ENCODE results near the gene ARID1A. TPM values are rescaled to one million over a fixed set of nuclear protein-coding genes. Genes with fewer than 3 reads are reported as not detected.
A peak's percentile ranks its signal among the peaks of the same experiment; 100 is the strongest.

The ARID1A gene
- total and polyA plus RNA-seq, 2 donors (not counting 3 experiments of a cell fraction or from before 2014, with no cell fraction given): 36.9 to 77.2 TPM

DNA sequence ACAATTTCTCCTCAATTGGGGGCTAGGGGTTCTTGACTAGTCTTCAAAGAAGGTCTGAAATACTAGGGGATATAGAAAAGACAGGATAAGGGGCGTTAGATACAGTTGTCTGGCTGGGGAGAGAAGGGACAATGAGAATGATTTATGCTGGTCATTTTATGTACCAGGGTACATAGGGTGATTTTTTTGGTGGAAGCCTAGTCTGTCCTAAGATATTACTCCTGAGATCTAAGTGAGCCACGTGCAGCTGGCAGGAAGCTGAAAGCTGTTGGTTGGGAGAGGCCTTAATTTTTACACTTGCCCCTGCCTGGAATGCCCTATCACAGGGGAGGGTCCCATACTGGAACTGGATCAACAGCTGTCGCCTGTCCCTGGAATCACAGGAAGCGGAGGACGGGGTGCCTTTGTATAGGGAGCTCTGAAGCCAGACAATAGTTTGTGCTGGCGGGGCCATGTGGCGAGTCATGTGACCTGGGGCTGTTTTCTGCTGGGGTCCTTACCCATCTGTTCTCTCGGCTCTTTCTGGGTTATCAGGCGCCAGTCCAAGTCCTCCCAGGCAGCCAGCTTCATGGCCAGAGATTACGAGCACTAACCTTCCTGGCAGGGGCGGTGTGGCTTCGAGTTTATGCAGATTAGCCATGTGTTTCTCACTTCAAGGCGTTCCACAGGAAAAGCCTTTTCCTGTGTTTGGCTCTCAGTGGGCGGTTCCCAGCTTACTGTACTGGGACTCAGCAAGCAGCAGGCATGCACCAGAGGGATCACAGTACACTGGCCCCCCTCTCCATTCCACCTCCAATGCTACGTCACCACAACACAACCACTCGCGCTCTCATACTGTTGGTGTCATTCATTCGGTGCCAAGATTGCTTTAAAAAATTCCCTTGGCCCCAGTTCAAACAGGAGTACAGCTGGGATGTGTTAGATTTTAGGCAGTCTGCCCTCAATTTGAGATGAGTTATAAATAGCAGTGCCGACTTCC is 27.5 kb downstream of the ARID1A start:
- TSS peak; percentile 82 for BruUV-seq (replicated peaks)
- peak overlapping the region; percentile 67 for H3K27ac ChIP-seq (ENCODE audit: insufficient read depth, low read depth, low read length)
- peak overlapping the region; percentile 17 for H3K9ac ChIP-seq (replicated peaks; ENCODE audit: extremely low read depth, insufficient read depth, low read length)
- intact Hi-C loops (cut with micrococcal nuclease): loop anchor here (1.0 kb wide), 5 partner anchors 21 to 66 kb away; no protein-coding TSS in a partner anchor
- DNase-seq (ENCODE audit: low read depth, low spot score) (peak; percentile 99), FAIRE-seq (peak; percentile 99)
- POLR2A ChIA-PET: interaction anchor here (1.1 to 2.1 kb wide), 3 partner anchors 25 to 64 kb away, joined by 3 to 17 read pairs (median 5); partner anchors contain the start of gene PIGV
- H2AFZ ChIP-seq (ENCODE audit: low read depth, low read length): no peak overlapping the region
- no peaks in the 10 kb centered on the region for H3K36me3 ChIP-seq (ENCODE audit: control insufficient read depth in 2 of 2, extremely low read depth in 1 of 2, insufficient read depth in 2 of 2, low read length in 2 of 2)
- no peak overlapping the region for H3K4me3 ChIP-seq (replicated peaks in 1 of 3; ENCODE audit: insufficient read depth in 1 of 3, low read depth in 1 of 3, low read length in 3 of 3)
- H3K9me1 ChIP-seq (replicated peaks; ENCODE audit: control insufficient read depth, extremely low read depth, insufficient read depth, low read length): no peaks in the 10 kb centered on the region
- H3K4me1 ChIP-seq (ENCODE audit: control insufficient read depth, extremely low read depth, insufficient read depth, low read length): peaks cover 33% of the 10 kb centered on the region
- peak; percentile 69 for TF ChIP-seq POLR2AphosphoS5 (IDR thresholded peaks at IDR 0.05; ENCODE audit: insufficient read depth, low read depth, low read length)
- TF ChIP-seq, protein P1, sequence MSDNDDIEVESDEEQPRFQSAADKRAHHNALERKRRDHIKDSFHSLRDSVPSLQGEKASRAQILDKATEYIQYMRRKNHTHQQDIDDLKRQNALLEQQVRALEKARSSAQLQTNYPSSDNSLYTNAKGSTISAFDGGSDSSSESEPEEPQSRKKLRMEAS (IDR thresholded peaks at IDR 0.05; ENCODE audit: insufficient read depth, insufficient read length): peak; percentile 90
- no peak for TF ChIP-seq JUN (IDR thresholded peaks at IDR 0.05; ENCODE audit: borderline replicate concordance, insufficient read depth, insufficient read length, low read depth)
- TF ChIP-seq POLR2A (IDR thresholded peaks at IDR 0.05; ENCODE audit: low read depth, low read length): peak; percentile 47
- TF ChIP-seq EZH2 (IDR thresholded peaks at IDR 0.05; ENCODE audit: borderline replicate concordance, low read depth, low read length, severe bottlenecking): no peak
- TF ChIP-seq MYC (IDR thresholded peaks at IDR 0.05; ENCODE audit: low read depth, low read length): peak; percentile 44
- peaks cover 12% of the 10 kb centered on the region for H4K20me1 ChIP-seq (replicated peaks; ENCODE audit: control insufficient read depth, extremely low read depth, insufficient read depth, low read length)
- H3K9me3 ChIP-seq (replicated peaks; ENCODE audit: control insufficient read depth, insufficient read depth, low read length): no peaks in the 10 kb centered on the region
- H3K79me2 ChIP-seq (ENCODE audit: control insufficient read depth, insufficient read depth, low read length): peaks cover 88% of the 10 kb centered on the region
- dilution Hi-C loops (cut with MboI; ENCODE audit: extremely low pct_ligation_motif_present, low sequenced_read_pairs): no loop called here
- CTCF ChIA-PET: interaction anchor here (0.9 to 2.6 kb wide), 14 partner anchors 10 to 222 kb away, joined by 3 to 17 read pairs (median 6); no protein-coding TSS in a partner anchor
- peak overlapping the region; percentile 33 for H3K4me2 ChIP-seq (ENCODE audit: insufficient read depth, low read length)
- no peaks in the 10 kb centered on the region for H3K27me3 ChIP-seq (ENCODE audit: control insufficient read depth in 2 of 2, insufficient read depth in 2 of 2, low read length in 2 of 2)
